Left renal pelvis (tissue), 4 donors: ENCODE measurements around the gene VGLL4. TPM values are rescaled to one million over a fixed set of nuclear protein-coding genes. Genes with fewer than 3 reads are reported as not detected.
"Not testable (repeated sequence)": the region's sequence is repeated elsewhere in the genome, so short reads cannot be mapped to it uniquely, and the experiment has no call there.

Source experiments
- DNase-seq, 4 donors: peaks; one replicate each; pipeline ENCODE4 v3.0.0-alpha.2; 2013; ENCODE audit warnings: low read depth in 4 of 4, low spot score in 3 of 4
- polyA plus RNA-seq, 4 donors: library from polyadenylated mRNA; unstranded; fragments of 120-200 nt; gene quantifications; one replicate each; pipeline ENCODE4 v1.2.1, GENCODE V29; 2013; ENCODE audit not compliant: insufficient read length in 4 of 4

The VGLL4 gene
- polyA plus RNA-seq, 4 donors, result 104 to 145 (median 113) TPM

GRCh38 chr3:11591391-11592282 is 52.1 kb downstream of the VGLL4 start:
- DNase-seq, result peak in 2 of 4 donors; percentile 51 to 67

- no peak for DNase-seq
These were observed 52.7 kb downstream of the VGLL4 start for GRCh38 chr3:11591002-11591355.

- no peak for DNase-seq
These were observed 54.0 kb downstream of the VGLL4 start for GRCh38 chr3:11589706-11590105.

- no peak for DNase-seq
These were observed 55.0 kb downstream of the VGLL4 start for GRCh38 chr3:11588755-11589154.

GRCh38 chr3:11588338-11588737 is 55.4 kb downstream of the VGLL4 start:
- DNase-seq, result no peak

GRCh38 chr3:11587766-11588165 is 55.9 kb downstream of the VGLL4 start:
- no peak for DNase-seq

- no peak for DNase-seq
These were observed 59.1 kb downstream of the VGLL4 start for GRCh38 chr3:11584570-11584969.

GRCh38 chr3:11583638-11584046 is 60.1 kb downstream of the VGLL4 start:
- DNase-seq, result no peak

GRCh38 chr3:11583235-11583634 is 60.5 kb downstream of the VGLL4 start:
- DNase-seq, result no peak

GRCh38 chr3:11582191-11582968 is 61.3 kb downstream of the VGLL4 start:
- DNase-seq, result peak in 2 of 4 donors; percentile 74 to 77

- no peak for DNase-seq
These were observed 62.2 kb downstream of the VGLL4 start for GRCh38 chr3:11581237-11582190.

GRCh38 chr3:11580645-11581044 is 63.1 kb downstream of the VGLL4 start:
- DNase-seq, result no peak

GRCh38 chr3:11578169-11578568 is 65.5 kb downstream of the VGLL4 start:
- no peak for DNase-seq

GRCh38 chr3:11576453-11576852 is 67.3 kb downstream of the VGLL4 start:
- no peak for DNase-seq

- no peak for DNase-seq
These were observed 68.0 kb downstream of the VGLL4 start for GRCh38 chr3:11575677-11576076.

- DNase-seq, result no peak
These were observed 68.6 kb downstream of the VGLL4 start for GRCh38 chr3:11574981-11575669.

- not testable (repeated sequence) for DNase-seq
These were observed 71.1 kb downstream of the VGLL4 start for GRCh38 chr3:11572660-11573059.

- no peak for DNase-seq
These were observed 72.8 kb downstream of the VGLL4 start for GRCh38 chr3:11570789-11571495.

GRCh38 chr3:11570251-11570650 is 73.5 kb downstream of the VGLL4 start:
- no peak for DNase-seq
